SJSA1 (cell line): ENCODE results near the gene KCNJ9. TPM values are rescaled to one million over a fixed set of nuclear protein-coding genes. Genes with fewer than 3 reads are reported as not detected.
"Not testable (repeated sequence)": the region's sequence is repeated elsewhere in the genome, so short reads cannot be mapped to it uniquely, and the experiment has no call there.

Experiments
- DNase-seq, 2 experiments: peaks; one replicate each; pipeline ENCODE4 v3.0.0-alpha.2; 2015 to 2020; ENCODE audit warnings: low spot score in 2 of 2, low read depth in 1 of 2
- H3K27ac ChIP-seq: fragments of 250-450 bp; sonication (Bioruptor Pico); 2 replicates; pipeline ENCODE4 v1.5.1; 2020; ENCODE audit warnings: mild to moderate bottlenecking, moderate library complexity
- H3K27me3 ChIP-seq: fragments of 250-450 bp; sonication (Bioruptor Pico); replicated peaks from 2 replicates; pipeline ENCODE4 v1.5.1; 2020; ENCODE audit warnings: mild to moderate bottlenecking, moderate library complexity
- H3K36me3 ChIP-seq: fragments of 250-450 bp; sonication (Bioruptor Pico); 2 replicates; pipeline ENCODE4 v1.5.1; 2020; ENCODE audit warnings: mild to moderate bottlenecking
- H3K4me1 ChIP-seq: fragments of 250-450 bp; sonication (Bioruptor Pico); replicated peaks from 2 replicates; pipeline ENCODE4 v1.6.1; 2021; ENCODE audit warnings: mild to moderate bottlenecking
- H3K4me3 ChIP-seq: fragments of 250-450 bp; sonication (Bioruptor Pico); 2 replicates; pipeline ENCODE4 v1.5.1; 2020; ENCODE audit warnings: mild to moderate bottlenecking
- H3K9me3 ChIP-seq: fragments of 250-450 bp; sonication (Bioruptor Pico); replicated peaks from 2 replicates; pipeline ENCODE4 v1.5.1; 2020; ENCODE audit warnings: mild to moderate bottlenecking
- total RNA-seq: library from RNA; depleted of rRNA; stranded (reverse); fragments of >200 nt; shearing (Covaris generic); gene quantifications from 2 replicates; pipeline ENCODE4 v1.2.3, GENCODE V29; 2014

The KCNJ9 gene
- total RNA-seq, 1 experiment from 2014 or later: not detected

DNA sequence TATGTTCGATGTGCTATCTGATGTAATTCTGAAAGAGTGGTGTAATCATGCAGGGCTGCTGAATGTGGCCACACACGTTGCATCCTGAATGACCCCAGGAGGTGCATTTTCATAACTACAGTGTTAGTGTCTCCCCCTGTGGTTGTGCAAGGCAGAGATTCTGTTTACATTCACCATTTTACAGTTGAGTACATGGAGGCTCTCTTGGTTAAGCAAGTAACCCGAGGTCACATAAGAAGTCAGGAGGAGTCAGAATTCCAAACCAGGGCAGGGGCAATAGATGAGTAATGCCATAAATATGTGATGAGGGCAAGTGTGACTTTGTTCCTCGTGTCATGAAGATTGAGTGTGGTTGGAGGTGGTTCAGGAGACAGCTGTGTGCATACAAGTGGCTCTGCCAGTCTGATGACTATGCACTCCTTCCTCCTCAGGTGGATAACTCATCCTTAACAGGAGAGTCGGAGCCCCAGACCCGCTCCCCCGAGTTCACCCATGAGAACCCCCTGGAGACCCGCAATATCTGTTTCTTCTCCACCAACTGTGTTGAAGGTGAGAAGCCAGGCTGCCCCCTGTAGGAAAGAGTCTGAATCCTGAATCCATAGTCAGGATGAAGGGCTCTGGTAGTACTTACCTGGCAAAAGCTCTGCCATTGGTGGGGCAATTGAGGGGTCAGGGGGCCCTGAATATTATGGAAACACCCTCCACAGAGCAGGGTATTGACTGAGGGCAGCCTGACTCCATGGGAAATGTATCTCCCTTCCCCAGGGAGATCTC, 43.6 kb downstream of the KCNJ9 start:
- Histone ChIP-seq H3K27ac (peak overlapping the region; percentile 84), H3K9me3 (no peaks in the 10 kb centered on the region), H3K27me3 (no peaks in the 10 kb centered on the region), H3K4me1 (peaks cover 45% of the 10 kb centered on the region), H3K36me3 (no peaks in the 10 kb centered on the region), H3K4me3 (no peak overlapping the region)
- peak; percentile 88 to 96 for DNase-seq

DNA sequence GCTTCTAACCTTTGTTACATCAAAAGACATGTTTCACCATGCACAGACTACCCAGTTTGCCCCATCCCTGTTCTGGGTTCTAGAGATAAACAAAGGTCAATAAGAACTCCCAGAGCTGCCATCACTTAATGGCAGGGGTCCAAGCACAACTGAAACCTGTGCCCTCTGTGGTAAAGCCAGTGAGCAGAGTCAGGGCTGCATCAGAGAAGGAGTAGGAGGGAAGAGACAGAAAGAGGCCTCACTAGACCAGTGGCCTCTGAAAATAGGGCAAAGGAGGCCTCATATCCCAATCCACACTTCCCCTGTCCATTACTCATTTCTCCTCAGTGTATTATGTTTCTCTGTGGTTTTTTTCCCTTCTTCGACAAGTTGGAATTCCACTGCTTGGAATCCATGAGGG, 44.4 kb downstream of the KCNJ9 start:
- Histone ChIP-seq H3K36me3 (no peaks in the 10 kb centered on the region), H3K4me1 (peaks cover 45% of the 10 kb centered on the region), H3K27ac (peak overlapping the region; percentile 74), H3K4me3 (no peak overlapping the region), H3K27me3 (no peaks in the 10 kb centered on the region), H3K9me3 (no peaks in the 10 kb centered on the region)
- peak in 1 of 2 experiments; percentile 31 for DNase-seq

DNA sequence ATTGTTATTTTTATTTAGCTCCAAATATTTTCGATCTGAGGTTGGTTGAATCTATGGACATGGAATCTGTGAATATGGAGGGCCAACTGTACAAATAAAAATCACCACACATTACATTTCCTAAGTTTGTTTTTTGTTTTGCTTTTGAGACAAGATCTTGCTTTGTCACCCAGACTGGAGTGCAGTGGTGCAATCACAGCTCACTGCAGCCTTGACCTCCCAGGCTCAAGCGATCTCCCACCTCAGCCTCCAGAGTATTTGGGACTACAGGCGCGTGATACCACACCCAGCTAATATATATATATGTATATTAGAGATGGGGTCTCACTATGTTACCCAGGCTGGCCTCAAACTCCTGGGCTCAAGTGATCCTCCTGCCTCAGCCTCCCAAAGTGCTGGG, 45.0 kb downstream of the KCNJ9 start:
- peaks cover 45% of the 10 kb centered on the region for H3K4me1 ChIP-seq
- H3K27me3 ChIP-seq, H3K9me3 ChIP-seq, DNase-seq, H3K4me3 ChIP-seq, H3K36me3 ChIP-seq: not testable (repeated sequence)
- H3K27ac ChIP-seq: peak overlapping the region; percentile 74; the same call in 1 of the 2 replicates

DNA sequence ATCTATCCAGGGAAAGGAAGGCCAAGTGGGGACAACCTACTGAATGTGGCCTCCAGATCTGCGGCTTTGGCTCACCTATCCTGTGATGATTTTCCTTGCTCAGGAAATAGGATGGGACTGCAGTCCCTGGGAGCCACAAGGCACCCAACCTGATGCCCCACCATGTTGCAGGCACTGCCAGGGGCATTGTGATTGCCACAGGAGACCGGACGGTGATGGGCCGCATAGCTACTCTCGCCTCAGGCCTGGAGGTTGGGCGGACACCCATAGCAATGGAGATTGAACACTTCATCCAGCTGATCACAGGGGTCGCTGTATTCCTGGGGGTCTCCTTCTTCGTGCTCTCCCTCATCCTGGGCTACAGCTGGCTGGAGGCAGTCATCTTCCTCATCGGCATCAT, 46.0 kb downstream of the KCNJ9 start:
- H3K36me3 ChIP-seq: no peaks in the 10 kb centered on the region
- no peaks in the 10 kb centered on the region for H3K9me3 ChIP-seq
- peaks cover 45% of the 10 kb centered on the region for H3K4me1 ChIP-seq
- H3K27ac ChIP-seq: no peak overlapping the region
- no peak overlapping the region for H3K4me3 ChIP-seq
- H3K27me3 ChIP-seq: no peaks in the 10 kb centered on the region
- no peak for DNase-seq

DNA sequence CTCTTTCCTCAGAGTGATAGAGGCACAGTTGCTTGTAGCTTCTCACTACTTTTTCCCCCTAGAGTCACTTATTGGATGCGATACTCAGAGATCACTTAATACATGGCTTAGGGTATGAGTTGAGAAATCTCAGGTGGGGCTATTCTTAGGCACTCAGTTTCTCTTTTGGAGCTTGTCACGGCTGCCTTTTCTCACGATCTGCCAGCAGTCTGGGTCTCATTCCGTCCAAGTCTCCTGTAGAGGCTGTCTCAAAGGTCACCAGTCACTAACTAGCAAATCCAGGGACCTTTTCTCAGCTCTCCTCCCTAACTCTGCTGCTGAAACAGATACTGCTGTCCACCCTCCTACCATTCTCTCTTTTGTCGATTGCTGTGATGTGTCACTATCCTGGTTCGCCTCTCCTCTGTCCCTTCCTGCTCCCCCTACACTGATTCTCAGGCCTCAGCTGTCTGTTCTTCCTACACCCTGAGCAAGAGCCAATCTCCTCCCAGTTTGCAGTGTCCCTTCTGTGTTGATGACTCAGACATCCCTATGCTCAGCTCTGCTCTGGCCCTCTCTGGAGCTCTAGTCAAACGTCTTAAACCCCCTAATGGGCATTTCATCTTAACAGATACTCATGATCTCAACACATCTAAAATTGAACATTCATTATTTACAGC, 46.7 kb downstream of the KCNJ9 start:
- no peaks in the 10 kb centered on the region for H3K36me3 ChIP-seq

DNA sequence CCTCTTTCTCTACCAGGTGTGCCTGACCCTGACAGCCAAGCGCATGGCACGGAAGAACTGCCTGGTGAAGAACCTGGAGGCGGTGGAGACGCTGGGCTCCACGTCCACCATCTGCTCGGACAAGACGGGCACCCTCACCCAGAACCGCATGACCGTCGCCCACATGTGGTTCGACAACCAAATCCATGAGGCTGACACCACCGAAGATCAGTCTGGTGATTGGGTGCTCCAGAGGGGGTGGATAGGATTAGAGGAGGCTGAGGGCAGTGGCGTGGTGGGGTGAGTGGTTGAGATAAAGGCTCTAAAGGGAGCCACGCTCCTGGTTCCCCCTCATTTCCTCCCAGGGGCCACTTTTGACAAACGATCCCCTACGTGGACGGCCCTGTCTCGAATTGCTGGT, 47.3 kb downstream of the KCNJ9 start:
- Histone ChIP-seq H3K27ac (no peak overlapping the region), H3K36me3 (no peaks in the 10 kb centered on the region), H3K27me3 (no peaks in the 10 kb centered on the region), H3K4me1 (peaks cover 43% of the 10 kb centered on the region), H3K4me3 (no peak overlapping the region), H3K9me3 (no peaks in the 10 kb centered on the region)
- no peak for DNase-seq

More for the DNA sequence above, 46.7 kb downstream of the KCNJ9 start:
- DNase-seq: peak; percentile 54 to 63
- H3K4me3 ChIP-seq: no peak overlapping the region
- peaks cover 45% of the 10 kb centered on the region for H3K4me1 ChIP-seq
- no peaks in the 10 kb centered on the region for H3K9me3 ChIP-seq
- no peaks in the 10 kb centered on the region for H3K27me3 ChIP-seq
- H3K27ac ChIP-seq: peak overlapping the region; percentile 37; the same call in 1 of the 2 replicates

DNA sequence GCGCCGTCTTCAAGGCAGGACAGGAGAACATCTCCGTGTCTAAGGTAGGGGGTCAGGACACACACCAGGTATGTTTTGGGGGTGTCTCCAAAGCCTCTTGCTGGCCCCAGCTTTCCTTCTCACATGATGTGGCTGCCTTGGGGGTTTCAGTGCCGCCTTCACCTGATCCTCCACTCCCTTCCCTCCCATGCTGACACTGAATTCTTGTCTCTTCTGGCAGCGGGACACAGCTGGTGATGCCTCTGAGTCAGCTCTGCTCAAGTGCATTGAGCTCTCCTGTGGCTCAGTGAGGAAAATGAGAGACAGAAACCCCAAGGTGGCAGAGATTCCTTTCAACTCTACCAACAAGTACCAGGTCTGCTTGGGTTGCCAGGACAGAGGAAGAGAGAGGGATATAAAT, 47.7 kb downstream of the KCNJ9 start:
- Histone ChIP-seq H3K36me3 (no peaks in the 10 kb centered on the region), H3K9me3 (no peaks in the 10 kb centered on the region), H3K27ac (no peak overlapping the region), H3K27me3 (no peaks in the 10 kb centered on the region), H3K4me3 (no peak overlapping the region), H3K4me1 (peaks cover 38% of the 10 kb centered on the region)
- DNase-seq: no peak

DNA sequence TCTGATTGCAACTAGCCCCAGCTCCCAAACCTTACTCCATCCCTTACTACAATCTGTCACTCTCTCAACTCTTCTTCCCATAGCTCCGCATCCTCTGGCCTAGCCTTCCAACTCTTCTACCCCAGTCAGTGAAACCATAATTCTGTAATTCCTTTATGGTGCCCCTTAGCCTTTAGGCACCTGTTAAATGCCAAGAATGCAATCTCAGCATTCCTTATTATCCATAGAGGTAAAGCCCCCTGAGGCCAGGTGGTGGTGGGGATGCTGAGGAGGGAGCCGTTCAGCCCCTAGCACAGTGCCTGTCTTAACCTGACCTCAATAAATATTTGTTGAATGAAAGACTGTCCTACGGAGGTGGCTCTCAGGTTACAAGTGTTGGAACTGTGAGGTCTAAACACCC, 48.2 kb downstream of the KCNJ9 start:
- no peak for DNase-seq
- Histone ChIP-seq H3K4me3 (no peak overlapping the region), H3K36me3 (no peaks in the 10 kb centered on the region), H3K27ac (no peak overlapping the region), H3K4me1 (peaks cover 33% of the 10 kb centered on the region), H3K9me3 (no peaks in the 10 kb centered on the region), H3K27me3 (no peaks in the 10 kb centered on the region)

DNA sequence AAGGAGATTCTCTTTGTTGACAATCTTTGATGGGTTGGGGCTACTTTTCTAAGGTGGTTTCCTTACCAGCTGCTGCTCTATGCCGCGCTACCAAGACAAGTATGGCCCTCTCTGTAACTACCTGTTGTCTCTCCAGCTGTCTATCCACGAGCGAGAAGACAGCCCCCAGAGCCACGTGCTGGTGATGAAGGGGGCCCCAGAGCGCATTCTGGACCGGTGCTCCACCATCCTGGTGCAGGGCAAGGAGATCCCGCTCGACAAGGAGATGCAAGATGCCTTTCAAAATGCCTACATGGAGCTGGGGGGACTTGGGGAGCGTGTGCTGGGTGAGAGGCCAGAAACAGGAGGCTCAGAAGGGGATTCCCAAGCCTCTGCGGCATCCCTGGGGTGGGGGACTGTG, 48.6 kb downstream of the KCNJ9 start:
- DNase-seq: no peak
- Histone ChIP-seq H3K9me3 (no peaks in the 10 kb centered on the region), H3K27me3 (no peaks in the 10 kb centered on the region), H3K4me1 (peaks cover 29% of the 10 kb centered on the region), H3K27ac (no peak overlapping the region), H3K36me3 (no peaks in the 10 kb centered on the region), H3K4me3 (no peak overlapping the region)

DNA sequence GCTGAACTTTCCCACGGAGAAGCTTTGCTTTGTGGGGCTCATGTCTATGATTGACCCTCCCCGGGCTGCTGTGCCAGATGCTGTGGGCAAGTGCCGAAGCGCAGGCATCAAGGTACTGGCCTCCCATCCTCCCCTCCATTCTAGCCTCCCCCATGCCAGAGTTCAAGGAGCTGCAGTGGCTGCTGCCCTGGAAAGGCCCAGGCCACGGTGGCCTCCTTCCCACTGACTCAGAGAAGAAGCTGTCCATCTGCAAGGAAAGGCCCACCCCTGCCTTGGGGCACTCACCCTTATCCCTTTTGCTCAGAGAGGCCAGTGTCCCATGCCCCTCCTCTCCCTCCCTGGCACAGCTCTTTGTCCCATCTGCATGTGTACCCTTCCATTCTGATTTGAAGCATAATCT, 49.1 kb downstream of the KCNJ9 start:
- Histone ChIP-seq H3K4me1 (peaks cover 24% of the 10 kb centered on the region), H3K4me3 (no peak overlapping the region), H3K27me3 (no peaks in the 10 kb centered on the region), H3K9me3 (no peaks in the 10 kb centered on the region), H3K36me3 (no peaks in the 10 kb centered on the region), H3K27ac (no peak overlapping the region)
- no peak for DNase-seq

DNA sequence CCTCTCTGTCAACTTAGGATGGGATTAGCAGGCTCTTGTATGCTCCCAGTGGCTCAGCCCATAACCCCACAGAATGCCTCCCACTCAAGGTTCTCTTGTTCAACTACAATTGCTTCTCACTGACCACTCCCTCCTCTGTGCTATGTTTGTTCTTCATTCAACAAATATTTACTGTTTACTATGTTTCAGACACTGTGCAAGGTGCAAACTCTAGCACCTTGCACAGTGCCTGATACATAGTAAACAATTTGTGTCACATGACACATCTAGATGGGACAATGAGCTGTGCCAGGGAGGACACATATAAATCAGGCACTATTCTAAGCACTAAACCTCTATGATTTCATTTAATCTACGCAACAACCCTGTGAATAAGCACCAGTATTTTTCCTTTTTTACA, 49.6 kb downstream of the KCNJ9 start:
- H3K4me3 ChIP-seq: no peak overlapping the region
- H3K4me1 ChIP-seq: peaks cover 20% of the 10 kb centered on the region
- no peaks in the 10 kb centered on the region for H3K36me3 ChIP-seq
- H3K9me3 ChIP-seq: no peaks in the 10 kb centered on the region
- no peak overlapping the region for H3K27ac ChIP-seq
- no peak for DNase-seq
- no peaks in the 10 kb centered on the region for H3K27me3 ChIP-seq

DNA sequence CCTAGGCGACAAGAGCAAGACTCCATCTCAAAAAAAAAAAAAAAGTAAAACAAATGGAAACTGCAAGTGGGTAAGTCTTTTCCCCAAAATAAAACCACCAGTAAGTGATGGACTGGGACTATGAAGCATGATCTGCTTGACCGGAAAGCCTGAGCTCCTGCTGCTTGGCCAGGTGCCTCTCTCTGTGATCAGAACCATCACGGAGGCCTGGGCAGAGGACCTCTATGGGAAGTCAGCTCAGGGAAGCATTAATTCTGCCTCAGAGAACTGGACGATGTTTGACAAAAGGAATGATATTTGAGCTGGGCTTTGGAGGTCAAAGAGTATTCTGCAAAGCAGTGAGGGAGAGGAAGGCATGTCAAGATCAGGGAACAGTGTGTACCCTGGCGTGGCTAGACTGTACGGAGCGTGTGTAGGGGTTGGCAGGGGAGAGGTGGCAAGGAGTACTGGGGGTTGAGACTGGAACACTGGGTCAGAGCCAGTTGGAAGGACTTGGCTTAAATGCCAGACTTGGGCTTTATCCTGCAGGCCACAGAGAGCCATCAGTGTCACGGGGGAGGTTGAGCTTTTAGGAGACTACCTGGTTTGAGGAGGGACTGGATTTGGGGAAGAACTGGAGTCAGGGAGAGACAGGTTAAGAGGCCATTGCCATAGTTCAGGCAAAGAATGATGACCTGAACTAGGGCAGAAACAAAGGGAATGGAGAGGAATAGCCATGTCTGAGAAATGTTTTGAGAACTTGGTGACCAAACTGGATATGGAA, 50.6 kb downstream of the KCNJ9 start:
- Histone ChIP-seq H3K27ac (no peak overlapping the region), H3K4me1 (peaks cover 12% of the 10 kb centered on the region)
- DNase-seq: no peak

DNA sequence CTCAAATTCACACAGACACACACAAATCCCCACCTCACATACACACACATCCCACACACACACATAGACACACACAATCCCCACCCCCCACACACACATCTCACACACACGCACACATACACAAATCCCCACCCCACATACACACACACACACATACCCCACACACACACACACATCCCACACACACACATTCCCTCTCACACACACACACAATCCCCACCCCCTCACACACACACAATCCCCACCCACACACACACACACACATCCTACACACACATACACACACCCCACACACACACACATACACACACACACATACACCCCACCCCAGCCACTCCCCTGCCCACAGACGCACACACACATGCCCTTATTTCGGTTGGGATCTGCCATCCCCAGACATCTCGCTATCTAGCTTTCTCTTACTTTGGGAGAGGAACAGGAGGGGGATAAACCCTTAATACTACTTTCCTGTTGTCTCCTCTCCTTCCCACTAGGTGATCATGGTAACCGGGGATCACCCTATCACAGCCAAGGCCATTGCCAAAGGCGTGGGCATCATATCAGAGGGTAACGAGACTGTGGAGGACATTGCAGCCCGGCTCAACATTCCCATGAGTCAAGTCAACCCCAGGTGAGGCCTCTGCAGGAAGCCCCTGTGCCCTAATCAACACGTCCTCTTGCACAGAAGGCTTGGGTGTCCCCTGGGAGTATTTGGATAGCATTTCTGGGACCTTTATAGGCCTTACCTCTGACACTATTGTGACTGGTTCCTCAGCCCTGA, 52.8 kb downstream of the KCNJ9 start:
- Histone ChIP-seq H3K4me3 (no peak overlapping the region), H3K4me1 (no peaks in the 10 kb centered on the region), H3K36me3 (no peaks in the 10 kb centered on the region), H3K27ac (no peak overlapping the region), H3K27me3 (no peaks in the 10 kb centered on the region), H3K9me3 (no peaks in the 10 kb centered on the region)
- no peak for DNase-seq

More for the DNA sequence above, 50.6 kb downstream of the KCNJ9 start:
- Histone ChIP-seq H3K36me3 (no peaks in the 10 kb centered on the region), H3K27me3 (no peaks in the 10 kb centered on the region), H3K4me3 (no peak overlapping the region), H3K9me3 (no peaks in the 10 kb centered on the region)
